Endothelial cell of umbilical vein (primary cell): Measurements from ENCODE around the gene GJB5.

Experiments used
- CTCF ChIP-seq, 2 donors: IDR thresholded peaks; 1 replicate in 1 of 2; 2 replicates in 1 of 2; pipeline ENCODE4 v1.5.1; 2011; ENCODE audit warnings: low read length in 2 of 2, mild to moderate bottlenecking in 2 of 2, moderate library complexity in 2 of 2, control low read depth in 1 of 2, inconsistent platforms in 1 of 2, low read depth in 1 of 2; ENCODE audit not compliant: insufficient read depth in 1 of 2; ENCODE audit errors: extremely low read depth in 1 of 2
- MAX ChIP-seq: IDR thresholded peaks from 2 replicates; pipeline ENCODE4 v1.6.1; 2011; ENCODE audit not compliant: insufficient read depth, insufficient read length
- MYC ChIP-seq: IDR thresholded peaks from one replicate; pipeline ENCODE4 v1.6.1; 2011; ENCODE audit warnings: mild to moderate bottlenecking, low read depth, low read length
- POLR2A ChIP-seq: IDR thresholded peaks from 2 replicates; pipeline ENCODE4 v1.6.1; 2012; ENCODE audit warnings: low read depth, mild to moderate bottlenecking, control low read depth, low read length
- POLR2AphosphoS5 ChIP-seq: IDR thresholded peaks from 2 replicates; pipeline ENCODE4 v1.6.1; 2012; ENCODE audit warnings: low read depth, mild to moderate bottlenecking, control low read depth, low read length, moderate library complexity; ENCODE audit not compliant: insufficient read depth

GRCh38 chr1:34800214-34800613 is 45.4 kb downstream of the GJB5 start:
- TF ChIP-seq POLR2AphosphoS5 (no peak), CTCF (IDR thresholded peaks at IDR 0.05; ENCODE audit: extremely low read depth in 1 of 2, insufficient read depth in 1 of 2, low read depth in 1 of 2, low read length in 2 of 2) (no peak), MAX (no peak), MYC (no peak), POLR2A (no peak)
